ENCODE data around the gene BTRC.

DNA sequence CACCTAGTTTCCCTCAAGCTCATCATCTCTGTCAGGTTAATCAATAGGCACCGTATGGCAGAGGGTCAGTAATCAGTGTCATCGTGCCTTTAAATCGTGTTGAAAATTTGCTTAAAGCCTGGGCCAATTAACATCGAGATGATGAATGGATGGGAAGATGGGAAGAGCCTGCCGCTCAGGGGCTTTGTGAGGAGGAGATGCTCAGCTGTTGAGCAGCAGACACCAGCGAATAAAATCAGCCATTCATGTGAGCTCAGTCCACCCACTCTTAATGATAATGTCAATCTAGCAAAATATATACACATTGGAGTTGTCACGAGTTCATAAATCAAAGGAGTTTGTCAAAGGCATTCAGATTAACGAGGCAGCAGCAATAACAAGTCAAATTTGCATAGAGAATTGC is 97.7 kb downstream of the BTRC start:
- TF ChIP-seq, protein P1, sequence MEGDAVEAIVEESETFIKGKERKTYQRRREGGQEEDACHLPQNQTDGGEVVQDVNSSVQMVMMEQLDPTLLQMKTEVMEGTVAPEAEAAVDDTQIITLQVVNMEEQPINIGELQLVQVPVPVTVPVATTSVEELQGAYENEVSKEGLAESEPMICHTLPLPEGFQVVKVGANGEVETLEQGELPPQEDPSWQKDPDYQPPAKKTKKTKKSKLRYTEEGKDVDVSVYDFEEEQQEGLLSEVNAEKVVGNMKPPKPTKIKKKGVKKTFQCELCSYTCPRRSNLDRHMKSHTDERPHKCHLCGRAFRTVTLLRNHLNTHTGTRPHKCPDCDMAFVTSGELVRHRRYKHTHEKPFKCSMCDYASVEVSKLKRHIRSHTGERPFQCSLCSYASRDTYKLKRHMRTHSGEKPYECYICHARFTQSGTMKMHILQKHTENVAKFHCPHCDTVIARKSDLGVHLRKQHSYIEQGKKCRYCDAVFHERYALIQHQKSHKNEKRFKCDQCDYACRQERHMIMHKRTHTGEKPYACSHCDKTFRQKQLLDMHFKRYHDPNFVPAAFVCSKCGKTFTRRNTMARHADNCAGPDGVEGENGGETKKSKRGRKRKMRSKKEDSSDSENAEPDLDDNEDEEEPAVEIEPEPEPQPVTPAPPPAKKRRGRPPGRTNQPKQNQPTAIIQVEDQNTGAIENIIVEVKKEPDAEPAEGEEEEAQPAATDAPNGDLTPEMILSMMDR (IDR thresholded peaks at IDR 0.05) = no peak
- TF ChIP-seq ZFX (IDR thresholded peaks at IDR 0.05; ENCODE audit: borderline replicate concordance) = no peak
